Measurements from ENCODE around the gene FAM98C.

The FAM98C gene

GRCh38 chr19:38443458-38443999 is 40.6 kb downstream of the FAM98C start:
- TF ChIP-seq POLR2AphosphoS5 (IDR thresholded peaks at IDR 0.05; ENCODE audit: low read depth, low read length) (no peak), FOXP2 (optimal IDR thresholded peaks at IDR 0.05; ENCODE audit: borderline replicate concordance, extremely low read depth, extremely low read length, insufficient read depth) (no peak), SIN3A (IDR thresholded peaks at IDR 0.05; ENCODE audit: borderline replicate concordance, insufficient read depth, low read length) (no peak), TAF1 (IDR thresholded peaks at IDR 0.05; ENCODE audit: borderline replicate concordance, insufficient read depth, low read length) (no peak)
- TF ChIP-seq, protein P1, sequence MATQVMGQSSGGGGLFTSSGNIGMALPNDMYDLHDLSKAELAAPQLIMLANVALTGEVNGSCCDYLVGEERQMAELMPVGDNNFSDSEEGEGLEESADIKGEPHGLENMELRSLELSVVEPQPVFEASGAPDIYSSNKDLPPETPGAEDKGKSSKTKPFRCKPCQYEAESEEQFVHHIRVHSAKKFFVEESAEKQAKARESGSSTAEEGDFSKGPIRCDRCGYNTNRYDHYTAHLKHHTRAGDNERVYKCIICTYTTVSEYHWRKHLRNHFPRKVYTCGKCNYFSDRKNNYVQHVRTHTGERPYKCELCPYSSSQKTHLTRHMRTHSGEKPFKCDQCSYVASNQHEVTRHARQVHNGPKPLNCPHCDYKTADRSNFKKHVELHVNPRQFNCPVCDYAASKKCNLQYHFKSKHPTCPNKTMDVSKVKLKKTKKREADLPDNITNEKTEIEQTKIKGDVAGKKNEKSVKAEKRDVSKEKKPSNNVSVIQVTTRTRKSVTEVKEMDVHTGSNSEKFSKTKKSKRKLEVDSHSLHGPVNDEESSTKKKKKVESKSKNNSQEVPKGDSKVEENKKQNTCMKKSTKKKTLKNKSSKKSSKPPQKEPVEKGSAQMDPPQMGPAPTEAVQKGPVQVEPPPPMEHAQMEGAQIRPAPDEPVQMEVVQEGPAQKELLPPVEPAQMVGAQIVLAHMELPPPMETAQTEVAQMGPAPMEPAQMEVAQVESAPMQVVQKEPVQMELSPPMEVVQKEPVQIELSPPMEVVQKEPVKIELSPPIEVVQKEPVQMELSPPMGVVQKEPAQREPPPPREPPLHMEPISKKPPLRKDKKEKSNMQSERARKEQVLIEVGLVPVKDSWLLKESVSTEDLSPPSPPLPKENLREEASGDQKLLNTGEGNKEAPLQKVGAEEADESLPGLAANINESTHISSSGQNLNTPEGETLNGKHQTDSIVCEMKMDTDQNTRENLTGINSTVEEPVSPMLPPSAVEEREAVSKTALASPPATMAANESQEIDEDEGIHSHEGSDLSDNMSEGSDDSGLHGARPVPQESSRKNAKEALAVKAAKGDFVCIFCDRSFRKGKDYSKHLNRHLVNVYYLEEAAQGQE (IDR thresholded peaks at IDR 0.05; ENCODE audit: insufficient read depth in 1 of 2, low read depth in 2 of 2, low read length in 2 of 2), result no peak

GRCh38 chr19:38444026-38444425 is 41.1 kb downstream of the FAM98C start:
- TF ChIP-seq, protein P1 (IDR thresholded peaks at IDR 0.05; ENCODE audit: insufficient read depth in 1 of 2, low read depth in 2 of 2, low read length in 2 of 2), result no peak
- no peak for TF ChIP-seq POLR2AphosphoS5 (IDR thresholded peaks at IDR 0.05; ENCODE audit: low read depth, low read length)
- TF ChIP-seq FOXP2 (optimal IDR thresholded peaks at IDR 0.05; ENCODE audit: borderline replicate concordance, extremely low read depth, extremely low read length, insufficient read depth), result no peak
- no peak for TF ChIP-seq SIN3A (IDR thresholded peaks at IDR 0.05; ENCODE audit: borderline replicate concordance, insufficient read depth, low read length)
- TF ChIP-seq TAF1 (IDR thresholded peaks at IDR 0.05; ENCODE audit: borderline replicate concordance, insufficient read depth, low read length), result no peak

- TF ChIP-seq, protein P1 (IDR thresholded peaks at IDR 0.05; ENCODE audit: insufficient read depth in 1 of 2, low read depth in 2 of 2, low read length in 2 of 2), result no peak
- TF ChIP-seq SIN3A (IDR thresholded peaks at IDR 0.05; ENCODE audit: borderline replicate concordance, insufficient read depth, low read length) (no peak), FOXP2 (optimal IDR thresholded peaks at IDR 0.05; ENCODE audit: borderline replicate concordance, extremely low read depth, extremely low read length, insufficient read depth) (no peak), POLR2AphosphoS5 (IDR thresholded peaks at IDR 0.05; ENCODE audit: low read depth, low read length) (no peak), TAF1 (IDR thresholded peaks at IDR 0.05; ENCODE audit: borderline replicate concordance, insufficient read depth, low read length) (no peak)
Measured at GRCh38 chr19:38445362-38445761, 42.5 kb downstream of the FAM98C start.

DNA sequence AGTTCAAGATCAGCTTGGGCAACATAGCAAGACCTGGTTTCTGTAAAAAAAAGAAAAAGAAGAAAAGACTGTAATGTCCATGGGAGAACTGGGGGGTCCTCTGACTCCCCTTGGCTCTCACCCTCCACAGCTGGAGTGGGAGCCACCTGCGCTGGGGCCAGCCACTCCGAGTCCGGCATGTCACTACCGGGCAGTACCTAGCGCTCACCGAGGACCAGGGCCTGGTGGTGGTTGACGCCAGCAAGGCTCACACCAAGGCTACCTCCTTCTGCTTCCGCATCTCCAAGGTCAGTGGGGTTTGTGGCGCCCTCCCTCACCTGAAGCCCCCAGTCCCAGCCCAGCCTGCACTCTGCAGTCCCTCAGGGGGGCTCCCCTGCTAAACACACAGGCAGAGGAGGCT is 45.3 kb downstream of the FAM98C start:
- TF ChIP-seq TAF1 (IDR thresholded peaks at IDR 0.05; ENCODE audit: borderline replicate concordance, insufficient read depth, low read length) (no peak), SIN3A (IDR thresholded peaks at IDR 0.05; ENCODE audit: borderline replicate concordance, insufficient read depth, low read length) (no peak), FOXP2 (optimal IDR thresholded peaks at IDR 0.05; ENCODE audit: borderline replicate concordance, extremely low read depth, extremely low read length, insufficient read depth) (no peak), POLR2AphosphoS5 (IDR thresholded peaks at IDR 0.05; ENCODE audit: low read depth, low read length) (no peak)
- TF ChIP-seq, protein P1 (IDR thresholded peaks at IDR 0.05; ENCODE audit: insufficient read depth in 1 of 2, low read depth in 2 of 2, low read length in 2 of 2), result no peak
